Measurements from ENCODE around the gene TUT7. TPM values are rescaled to one million over a fixed set of nuclear protein-coding genes. Genes with fewer than 3 reads are reported as not detected.

The TUT7 gene
- total RNA-seq, 1 experiment from 2014 or later = 24.5 TPM

GRCh38 chr9:86344818-86345217 is 9.4 kb downstream of the TUT7 start:
- Mint-ChIP-seq H3K4me1 (0 out of 2 replicates have a peak, but pooled peaks cover 2% of the 10 kb centered on the region), H3K4me3 (no peak overlapping the region), H3K9me3 (no peaks in the 10 kb centered on the region), H3K27me3 (ENCODE audit: low read depth) (no peaks in the 10 kb centered on the region), H3K36me3 (peaks cover 42% of the 10 kb centered on the region), H3K27ac (no peak overlapping the region)
- TF ChIP-seq STAT6 (CRISPR knock-in tag; conservative IDR thresholded peaks at IDR 0.05; ENCODE audit: low read depth) = no peak
- no peak for TF ChIP-seq PRRX2 (CRISPR knock-in tag; IDR thresholded peaks at IDR 0.05)
- no peak for TF ChIP-seq SOX15 (CRISPR knock-in tag; IDR thresholded peaks at IDR 0.05)
- DNase-seq (ENCODE audit: low spot score) = no peak
- ATAC-seq = no peak
- ChIA-PET POLR2A (no interaction called here), CTCF (no interaction called here)

GRCh38 chr9:86342269-86342668 is 11.9 kb downstream of the TUT7 start:
- H3K27me3 Mint-ChIP-seq (ENCODE audit: low read depth) = no peaks in the 10 kb centered on the region
- CTCF ChIA-PET = no interaction called here
- TF ChIP-seq NR1H2 (CRISPR knock-in tag; IDR thresholded peaks at IDR 0.05) (no peak), ZNF121 (CRISPR knock-in tag; IDR thresholded peaks at IDR 0.05) (peak; percentile 52; the same call in 1 of the 2 replicates), CDX4 (CRISPR knock-in tag; IDR thresholded peaks at IDR 0.05; ENCODE audit: borderline replicate concordance) (no peak)
- H3K4me3 Mint-ChIP-seq = no peak overlapping the region
- ATAC-seq (no peak), DNase-seq (ENCODE audit: low spot score) (no peak)
- no peak overlapping the region for H3K27ac Mint-ChIP-seq
- no peaks in the 10 kb centered on the region for H3K9me3 Mint-ChIP-seq
- H3K36me3 Mint-ChIP-seq = peaks cover 59% of the 10 kb centered on the region
- POLR2A ChIA-PET = no interaction called here
- peaks cover 14% of the 10 kb centered on the region for H3K4me1 Mint-ChIP-seq

GRCh38 chr9:86341007-86341491 is 13.2 kb downstream of the TUT7 start:
- Mint-ChIP-seq H3K36me3 (peaks cover 67% of the 10 kb centered on the region), H3K4me3 (no peak overlapping the region), H3K4me1 (peaks cover 14% of the 10 kb centered on the region), H3K27ac (no peak overlapping the region), H3K27me3 (ENCODE audit: low read depth) (no peaks in the 10 kb centered on the region), H3K9me3 (no peaks in the 10 kb centered on the region)
- POLR2A ChIA-PET = no interaction called here
- TF ChIP-seq SMAD3 (CRISPR knock-in tag; IDR thresholded peaks at IDR 0.05; ENCODE audit: borderline replicate concordance) (no peak), PRDM15 (CRISPR knock-in tag; IDR thresholded peaks at IDR 0.05) (no peak), NR2C2 (CRISPR knock-in tag; IDR thresholded peaks at IDR 0.05) (no peak), FOXP1 (CRISPR knock-in tag; IDR thresholded peaks at IDR 0.05; ENCODE audit: borderline replicate concordance) (no peak), E2F1 (CRISPR knock-in tag; IDR thresholded peaks at IDR 0.05) (no peak), IRF2 (CRISPR knock-in tag; IDR thresholded peaks at IDR 0.05; ENCODE audit: borderline replicate concordance, low read depth) (no peak)
- no peak for ATAC-seq
- no peak for DNase-seq (ENCODE audit: low spot score)
- CTCF ChIA-PET = no interaction called here
